HG03565 (cell line): ENCODE measurements around the gene RPP25L.

Experiments used
- ATAC-seq: cut with Tn5 transposase; IDR thresholded peaks from one replicate; pipeline ENCODE4 v1.9.1; 2021; ENCODE audit warnings: mild to moderate bottlenecking, moderate library complexity; ENCODE audit not compliant: unreplicated experiment

Gene RPP25L

DNA sequence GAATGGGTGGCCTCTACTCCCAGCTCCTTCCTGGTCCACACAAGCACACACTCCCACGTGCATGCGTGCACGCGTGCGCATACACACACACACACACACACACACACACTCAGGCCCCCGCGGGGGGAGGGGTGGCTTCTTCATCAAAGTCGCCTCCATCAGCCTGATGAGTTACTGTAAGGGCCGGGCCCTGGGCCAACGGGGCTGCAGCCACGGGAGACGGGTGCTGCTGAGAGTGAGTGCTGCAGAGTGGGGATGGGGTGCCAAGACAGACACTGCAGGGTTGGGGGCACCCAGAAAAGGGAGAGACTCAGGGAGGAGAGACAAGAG is 40.5 kb downstream of the RPP25L start:
- no peak for ATAC-seq

DNA sequence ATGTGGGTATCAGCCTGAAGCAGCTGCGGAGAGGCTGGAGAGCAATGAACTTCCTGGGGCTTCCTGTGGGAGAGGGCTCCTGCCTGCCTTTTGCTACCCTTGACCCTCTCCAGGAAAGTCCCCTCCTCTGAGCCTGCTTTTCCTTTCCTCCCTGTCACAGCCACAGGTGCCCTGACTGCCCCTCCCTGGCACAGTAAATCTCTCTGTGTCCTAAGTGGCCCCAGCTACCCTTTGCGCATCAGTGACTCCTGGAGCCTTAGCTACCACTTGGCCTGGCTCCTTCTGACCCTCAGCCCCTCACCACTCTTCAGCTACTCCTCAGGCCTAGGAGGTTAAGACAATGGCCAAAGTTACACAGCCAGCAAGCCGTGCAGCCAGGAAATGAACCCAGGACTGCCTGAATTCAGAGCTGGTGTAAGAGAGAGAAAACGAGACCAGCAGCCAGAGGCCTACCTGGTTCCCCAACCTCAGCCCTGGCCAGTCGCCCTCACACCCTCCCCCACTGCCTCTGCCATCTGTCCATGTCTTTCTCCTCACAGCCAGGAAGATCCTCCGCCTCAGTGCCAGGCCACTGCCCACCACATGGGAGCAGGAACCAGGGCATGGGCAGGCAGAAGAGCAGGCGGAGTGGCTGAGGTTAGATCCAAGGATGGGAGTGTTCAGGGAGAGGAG is 41.0 kb downstream of the RPP25L start:
- ATAC-seq: no peak

DNA sequence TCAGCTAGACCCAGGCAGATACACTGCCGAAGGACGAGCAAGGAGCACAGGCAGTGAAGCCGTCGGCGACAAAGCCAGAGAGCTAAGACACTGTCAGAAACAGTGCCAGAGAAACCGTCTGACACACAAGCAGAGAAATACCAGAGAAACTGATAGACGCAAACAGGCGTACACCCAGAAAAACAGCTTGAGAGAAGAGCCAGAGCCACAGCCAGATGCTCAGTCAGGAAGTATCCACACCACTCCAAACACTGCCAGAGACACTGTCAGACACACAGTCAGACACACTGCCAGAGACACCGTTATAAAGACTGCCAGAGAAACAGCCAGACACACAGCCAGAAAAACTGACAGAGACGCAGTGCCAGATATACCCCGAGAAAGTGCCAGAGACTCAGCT is 41.5 kb downstream of the RPP25L start:
- ATAC-seq: no peak

DNA sequence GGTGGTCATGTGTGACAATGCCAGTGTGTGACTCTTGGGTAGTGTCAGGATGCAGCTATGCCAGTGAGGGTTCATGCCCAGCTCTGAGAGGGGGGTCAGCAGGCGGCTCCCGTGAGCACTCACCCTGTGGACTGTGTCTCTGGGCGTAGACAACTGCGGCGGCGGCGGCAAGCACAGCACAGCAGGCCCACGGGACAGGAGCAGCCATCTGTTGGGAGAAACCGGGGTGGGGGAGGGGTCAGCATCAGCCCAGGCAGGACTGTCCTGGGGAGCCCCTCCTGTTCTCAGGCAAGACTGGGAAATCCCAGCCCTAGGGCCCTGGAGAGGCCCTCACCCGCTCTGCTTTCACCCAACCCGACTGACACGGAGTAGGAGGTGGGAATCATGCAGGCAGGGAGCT is 43.1 kb downstream of the RPP25L start:
- no peak for ATAC-seq

DNA sequence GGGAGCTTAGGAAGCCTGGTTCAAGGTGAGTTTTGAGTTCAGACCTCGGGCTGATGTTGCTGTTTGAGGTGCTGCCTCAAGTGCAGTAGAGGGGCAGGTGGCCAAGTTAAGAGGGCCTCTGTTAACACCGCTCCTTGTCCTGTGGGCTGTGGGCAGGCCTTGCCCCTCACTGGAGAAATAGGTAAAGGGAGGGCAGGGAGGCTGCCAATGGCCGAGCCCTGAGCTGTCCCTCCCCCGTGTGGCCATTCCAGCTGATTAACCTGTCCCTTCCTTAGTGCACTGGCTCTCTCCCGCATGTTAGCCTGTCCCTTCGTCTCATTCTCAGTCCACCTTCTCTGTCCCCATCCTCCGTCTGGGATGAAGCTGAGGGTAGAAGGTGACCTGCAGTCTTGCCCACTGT is 43.8 kb downstream of the RPP25L start:
- ATAC-seq: no peak

DNA sequence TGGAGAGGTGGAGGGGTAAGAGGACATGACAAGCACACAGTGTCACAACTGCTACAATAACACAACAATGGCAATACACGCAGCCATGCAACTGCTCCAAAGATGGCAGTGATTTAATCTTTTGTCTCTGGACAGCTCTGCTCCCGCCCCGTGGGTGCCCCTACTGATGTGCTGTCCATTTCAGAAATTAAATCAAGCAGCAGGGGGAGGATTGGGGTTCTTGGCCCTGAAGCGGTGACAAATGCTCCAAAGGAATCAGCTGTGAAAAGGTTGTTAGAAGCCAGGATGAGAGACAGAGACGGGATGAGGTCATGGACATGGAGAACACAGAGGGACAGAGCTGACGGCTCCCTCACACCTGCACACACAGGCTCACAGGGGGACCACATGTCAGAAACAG is 44.9 kb downstream of the RPP25L start:
- ATAC-seq: no peak

DNA sequence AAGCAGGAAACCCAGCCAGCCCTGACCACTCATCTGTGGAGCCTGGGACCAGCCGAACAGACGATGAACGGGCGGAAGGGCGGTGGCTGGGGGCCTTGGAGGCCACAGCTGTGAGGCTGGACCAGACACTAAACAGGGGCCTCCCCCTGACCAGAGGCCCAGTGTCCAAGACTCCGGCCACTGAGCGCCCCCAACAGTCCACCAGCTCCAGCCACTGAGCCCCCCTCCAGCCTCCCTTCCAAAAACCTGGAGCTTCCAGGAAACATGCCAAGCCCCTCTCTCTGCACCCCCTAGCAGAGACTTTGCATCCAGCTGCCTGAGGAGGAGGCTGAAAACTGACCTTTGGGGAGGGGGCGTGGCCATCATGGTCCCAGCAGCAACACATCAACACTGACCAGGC is 45.6 kb downstream of the RPP25L start:
- ATAC-seq: no peak

DNA sequence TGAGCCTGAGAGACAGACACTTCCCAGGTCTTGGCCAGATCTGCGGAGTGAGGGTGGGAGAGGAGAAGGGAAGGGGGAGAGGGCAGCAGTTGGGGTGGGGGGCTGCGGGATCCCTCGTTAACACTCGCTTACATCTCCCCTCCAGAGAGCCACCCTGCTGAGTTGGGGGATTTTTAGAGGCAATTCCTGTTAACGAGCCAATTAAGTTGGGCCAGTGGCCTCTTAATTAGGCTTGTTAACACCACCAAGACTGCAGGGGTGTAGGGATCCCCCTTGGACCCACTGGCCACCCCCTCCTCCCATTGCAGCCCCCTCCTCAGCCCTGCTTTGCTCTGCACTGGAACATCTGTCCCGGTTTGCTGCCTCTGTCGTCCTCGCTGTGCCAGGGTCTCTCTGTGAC is 46.0 kb downstream of the RPP25L start:
- no peak for ATAC-seq

DNA sequence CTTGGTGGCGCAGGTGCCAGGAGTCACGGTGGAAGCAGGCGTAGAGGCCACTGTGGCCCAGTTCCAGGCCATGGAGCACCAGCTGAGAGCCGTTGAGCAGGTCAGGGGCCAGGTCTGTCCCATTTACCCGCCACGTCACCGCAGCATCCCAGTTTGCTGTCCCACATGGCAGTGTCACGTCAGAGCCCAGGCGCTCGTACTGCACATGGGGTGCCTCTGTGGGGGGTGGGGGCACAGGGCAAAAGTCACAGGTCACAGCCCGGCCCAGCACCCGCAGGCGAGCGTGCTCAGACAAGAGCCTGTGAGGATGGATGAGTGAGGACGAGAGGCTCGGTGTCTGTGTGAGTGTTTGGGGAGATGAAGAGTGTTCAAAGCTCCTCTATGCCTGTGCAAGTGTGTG is 47.3 kb downstream of the RPP25L start:
- ATAC-seq: no peak

DNA sequence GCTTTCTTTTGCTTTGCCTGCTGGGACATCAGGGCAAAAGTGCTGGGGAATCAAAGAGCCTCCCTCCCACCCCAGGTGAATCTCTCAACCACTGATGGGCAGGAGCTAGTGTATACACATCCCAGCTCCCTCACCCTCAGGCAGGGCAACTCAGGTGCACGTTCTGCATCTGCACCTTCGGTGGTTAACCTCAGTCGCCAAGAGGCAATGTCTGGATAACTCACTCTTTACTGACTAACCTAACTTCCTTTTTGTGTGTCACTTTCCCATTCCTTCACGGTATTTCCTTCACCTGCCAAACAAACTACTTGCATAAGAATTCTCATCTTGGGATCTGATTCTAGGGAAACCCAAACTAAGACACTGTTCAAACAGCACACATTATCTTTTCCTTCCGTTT is 48.6 kb downstream of the RPP25L start:
- no peak for ATAC-seq

DNA sequence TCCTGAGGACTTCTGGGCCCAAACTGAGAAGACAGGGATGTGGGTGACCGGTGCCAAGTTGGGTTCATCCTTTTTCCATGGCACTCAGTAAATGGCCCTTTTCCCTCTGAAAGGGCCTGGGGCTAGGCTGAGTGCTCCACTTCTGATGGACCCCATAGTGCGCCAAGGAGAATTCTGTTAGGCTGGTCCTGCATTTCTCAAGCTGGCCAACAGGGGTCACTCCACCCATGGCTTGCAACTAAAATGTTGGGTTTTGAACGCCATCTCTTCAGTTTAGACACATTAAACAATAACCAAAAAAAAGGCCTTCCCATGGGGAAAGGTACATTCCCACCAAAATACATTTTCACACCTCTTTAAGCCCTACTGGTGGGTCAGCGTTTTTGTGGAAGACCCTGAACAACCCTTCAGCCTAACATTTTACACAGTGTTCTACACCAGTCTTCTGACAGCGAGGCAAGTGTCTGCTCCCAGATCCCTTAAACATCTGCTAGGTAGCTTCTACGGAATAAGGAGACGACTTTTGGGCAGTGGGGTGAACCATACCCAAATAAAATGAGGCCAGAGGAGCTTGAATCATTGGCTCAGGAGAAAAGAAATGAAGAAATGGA is 49.7 kb downstream of the RPP25L start:
- no peak for ATAC-seq

DNA sequence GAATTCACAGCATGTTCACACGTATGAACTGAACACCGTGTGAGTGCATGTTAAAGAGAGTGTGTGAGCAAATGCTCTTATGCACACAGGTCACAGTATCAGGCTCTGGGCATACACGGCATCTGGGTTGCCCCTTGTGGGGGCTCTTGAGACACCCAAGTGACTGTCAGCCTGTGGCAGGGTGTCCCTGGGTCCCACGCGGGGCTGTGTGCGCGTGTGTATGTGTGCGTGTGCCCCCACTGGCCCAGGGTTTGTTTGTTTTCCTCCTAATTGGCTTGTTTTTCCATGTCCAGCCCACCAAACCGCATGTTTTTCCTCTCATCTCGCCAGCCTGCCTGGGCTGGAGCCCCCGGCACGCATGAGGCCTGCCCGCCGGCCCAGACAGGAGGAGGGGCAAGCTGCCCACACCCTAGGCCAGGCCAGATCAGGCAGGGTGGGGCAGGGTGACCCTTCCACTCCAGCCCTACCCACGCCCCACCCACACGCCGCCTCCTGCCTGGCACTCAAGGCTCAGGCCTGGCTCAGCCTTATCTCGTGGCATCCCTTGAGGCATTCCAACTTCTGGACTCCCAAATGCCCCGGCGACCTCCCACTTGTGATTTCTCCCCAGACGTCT is 51.2 kb downstream of the RPP25L start:
- no peak for ATAC-seq
